ENCODE results near the gene PAIP2.

DNA sequence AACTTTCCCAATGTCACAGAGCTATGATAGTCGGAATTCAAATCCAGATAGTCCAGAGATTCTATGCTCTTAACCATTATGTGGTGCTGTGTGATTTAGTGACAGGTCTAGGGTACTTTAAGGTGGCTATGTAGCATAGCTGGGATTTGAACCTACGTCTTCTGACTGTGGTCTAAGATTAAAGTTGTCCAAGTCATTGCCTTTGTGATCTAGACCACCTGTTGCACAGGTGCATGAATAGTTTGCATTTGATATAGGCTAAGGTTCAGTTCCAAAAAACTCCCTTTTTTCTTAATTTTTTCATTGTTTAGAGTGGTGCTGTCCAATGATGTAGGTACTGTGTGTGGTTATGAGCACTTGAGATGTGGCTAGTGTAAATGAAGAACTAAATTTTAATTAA, 2.5 kb downstream of the PAIP2 start:
- TF ChIP-seq POLR2A (IDR thresholded peaks at IDR 0.05): no peak
- no peak for TF ChIP-seq CTCF (IDR thresholded peaks at IDR 0.05)
